ENCODE measurements around the gene SETDB2. TPM values are rescaled to one million over a fixed set of nuclear protein-coding genes. Genes with fewer than 3 reads are reported as not detected.

SETDB2 gene
- total RNA-seq, 6 experiments from 2014 or later: 4.4 to 7.4 (median 6.5) TPM

- Mint-ChIP-seq H3K36me3 (ENCODE audit: low read depth) (peaks cover 19% of the 10 kb centered on the region), H3K4me3 (peak overlapping the region; percentile 69), H3K27me3 (ENCODE audit: insufficient read depth) (no peaks in the 10 kb centered on the region; the same call in 1 of the 2 replicates)
Measured at GRCh38 chr13:49400755-49401659, 43.1 kb upstream of the SETDB2 start.

GRCh38 chr13:49403996-49404702 is 39.9 kb upstream of the SETDB2 start:
- Mint-ChIP-seq H3K27ac (no peak overlapping the region), H3K4me1 (ENCODE audit: low read depth) (peaks cover 32% of the 10 kb centered on the region), H3K9me3 (peaks cover 21% of the 10 kb centered on the region), H3K36me3 (ENCODE audit: low read depth) (peaks cover 23% of the 10 kb centered on the region), H3K27me3 (ENCODE audit: insufficient read depth) (no peaks in the 10 kb centered on the region; the same call in 1 of the 2 replicates), H3K4me3 (no peak overlapping the region)
- no peak for DNase-seq
- TF ChIP-seq, protein P1, sequence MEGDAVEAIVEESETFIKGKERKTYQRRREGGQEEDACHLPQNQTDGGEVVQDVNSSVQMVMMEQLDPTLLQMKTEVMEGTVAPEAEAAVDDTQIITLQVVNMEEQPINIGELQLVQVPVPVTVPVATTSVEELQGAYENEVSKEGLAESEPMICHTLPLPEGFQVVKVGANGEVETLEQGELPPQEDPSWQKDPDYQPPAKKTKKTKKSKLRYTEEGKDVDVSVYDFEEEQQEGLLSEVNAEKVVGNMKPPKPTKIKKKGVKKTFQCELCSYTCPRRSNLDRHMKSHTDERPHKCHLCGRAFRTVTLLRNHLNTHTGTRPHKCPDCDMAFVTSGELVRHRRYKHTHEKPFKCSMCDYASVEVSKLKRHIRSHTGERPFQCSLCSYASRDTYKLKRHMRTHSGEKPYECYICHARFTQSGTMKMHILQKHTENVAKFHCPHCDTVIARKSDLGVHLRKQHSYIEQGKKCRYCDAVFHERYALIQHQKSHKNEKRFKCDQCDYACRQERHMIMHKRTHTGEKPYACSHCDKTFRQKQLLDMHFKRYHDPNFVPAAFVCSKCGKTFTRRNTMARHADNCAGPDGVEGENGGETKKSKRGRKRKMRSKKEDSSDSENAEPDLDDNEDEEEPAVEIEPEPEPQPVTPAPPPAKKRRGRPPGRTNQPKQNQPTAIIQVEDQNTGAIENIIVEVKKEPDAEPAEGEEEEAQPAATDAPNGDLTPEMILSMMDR (IDR thresholded peaks at IDR 0.05): no peak

More at GRCh38 chr13:49400755-49401659, 43.1 kb upstream of the SETDB2 start:
- no peak for DNase-seq
- TF ChIP-seq, protein P1 (IDR thresholded peaks at IDR 0.05): no peak
- Mint-ChIP-seq H3K4me1 (ENCODE audit: low read depth) (peaks cover 25% of the 10 kb centered on the region), H3K9me3 (peaks cover 21% of the 10 kb centered on the region), H3K27ac (peak overlapping the region; percentile 49)

DNA sequence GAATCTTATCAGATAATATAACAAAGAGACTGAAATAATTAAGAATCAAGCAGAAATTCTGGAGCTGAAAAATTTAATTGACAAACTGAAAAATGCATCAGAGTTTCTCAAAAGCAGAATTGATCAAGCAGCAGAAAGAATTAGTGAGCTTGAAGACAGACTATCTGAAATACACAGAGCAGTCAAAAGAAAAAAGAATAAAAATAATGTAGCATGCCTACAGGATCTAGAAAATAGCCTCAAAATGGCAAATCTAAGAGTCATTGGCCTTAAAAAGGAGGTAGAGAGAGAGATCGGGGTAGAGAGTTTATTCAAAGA is 39.4 kb upstream of the SETDB2 start:
- H3K36me3 Mint-ChIP-seq (ENCODE audit: low read depth): peaks cover 23% of the 10 kb centered on the region
- DNase-seq: no peak
- no peaks in the 10 kb centered on the region; the same call in 1 of the 2 replicates for H3K27me3 Mint-ChIP-seq (ENCODE audit: insufficient read depth)
- TF ChIP-seq, protein P1 (IDR thresholded peaks at IDR 0.05): no peak
- no peak overlapping the region for H3K4me3 Mint-ChIP-seq
- peaks cover 21% of the 10 kb centered on the region for H3K9me3 Mint-ChIP-seq
- peaks cover 32% of the 10 kb centered on the region for H3K4me1 Mint-ChIP-seq (ENCODE audit: low read depth)
- H3K27ac Mint-ChIP-seq: no peak overlapping the region

DNA sequence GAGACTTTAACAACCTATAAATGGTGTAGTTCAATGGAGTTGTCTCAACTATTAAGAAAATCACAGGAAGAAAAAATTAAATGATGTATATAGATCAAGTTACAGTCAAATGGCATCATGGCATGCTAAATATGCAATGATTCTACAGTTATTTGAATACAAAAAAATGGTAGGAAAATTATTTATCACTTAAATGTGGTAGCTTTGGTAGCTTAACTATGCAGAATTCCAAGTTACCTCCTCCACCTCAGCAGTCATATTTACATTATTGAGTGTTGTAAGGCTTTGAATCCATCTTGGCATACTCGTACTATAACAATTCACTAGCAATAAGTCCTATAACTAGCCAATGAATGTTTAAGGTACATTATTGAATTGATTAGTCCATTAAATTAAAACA is 37.0 kb upstream of the SETDB2 start:
- Mint-ChIP-seq H3K4me3 (no peak overlapping the region), H3K27ac (no peak overlapping the region), H3K27me3 (ENCODE audit: insufficient read depth) (peaks cover 2% of the 10 kb centered on the region), H3K4me1 (ENCODE audit: low read depth) (peaks cover 21% of the 10 kb centered on the region), H3K36me3 (ENCODE audit: low read depth) (peaks cover 23% of the 10 kb centered on the region), H3K9me3 (peaks cover 21% of the 10 kb centered on the region)
- TF ChIP-seq, protein P1 (IDR thresholded peaks at IDR 0.05): no peak
- DNase-seq: no peak

- TF ChIP-seq, protein P1 (IDR thresholded peaks at IDR 0.05): no peak
Measured at GRCh38 chr13:49407936-49408335, 36.1 kb upstream of the SETDB2 start.

More at GRCh38 chr13:49407936-49408335, 36.1 kb upstream of the SETDB2 start:
- peaks cover 23% of the 10 kb centered on the region for H3K36me3 Mint-ChIP-seq (ENCODE audit: low read depth)
- no peak overlapping the region for H3K4me3 Mint-ChIP-seq
- DNase-seq: no peak
- peaks cover 21% of the 10 kb centered on the region for H3K4me1 Mint-ChIP-seq (ENCODE audit: low read depth)
- peaks cover 2% of the 10 kb centered on the region for H3K27me3 Mint-ChIP-seq (ENCODE audit: insufficient read depth)
- H3K9me3 Mint-ChIP-seq: peaks cover 21% of the 10 kb centered on the region
- H3K27ac Mint-ChIP-seq: no peak overlapping the region

Measured in HFFc6 (cell line).